H1 (cell line): ENCODE data around the gene TSPAN4. TPM values are rescaled to one million over a fixed set of nuclear protein-coding genes. Genes with fewer than 3 reads are reported as not detected.
A peak's percentile ranks its signal among the peaks of the same experiment; 100 is the strongest.

Experiments used
- CTCF ChIA-PET: fragments of 300-600 bp; sonication (Branson Sonifier 250); formaldehyde crosslinking; loops from one replicate; lab custom pipeline; 2021; ENCODE audit not compliant: partially characterized antibody; lab: Charles Lee
- POLR2A ChIA-PET: fragments of 300-600 bp; sonication (Branson Sonifier 250); formaldehyde crosslinking; loops from one replicate; lab custom pipeline; 2021; ENCODE audit warnings: inconsistent platforms; ENCODE audit not compliant: partially characterized antibody; lab: Charles Lee
- DNase-seq, 2 experiments: peaks; one replicate each; pipeline versions ENCODE4 v3.0.0 to v3.0.0-alpha.2; 2010 to 2022; ENCODE audit warnings: low spot score in 2 of 2, low read depth in 1 of 2, mixed read lengths in 1 of 2
- FAIRE-seq: peaks from 2 replicates; lab custom pipeline; 2011; peaks lifted over from hg19 to GRCh38; lab: Jason Lieb, UNC
- H2AFZ ChIP-seq: 2 replicates; pipeline ENCODE4 v1.8.1; 2012; ENCODE audit warnings: low read length, inconsistent platforms
- H2AK5ac ChIP-seq: 2 replicates; pipeline ENCODE4 v1.6.1; 2013; ENCODE audit warnings: low read depth, low read length
- H2BK120ac ChIP-seq: replicated peaks from 2 replicates; pipeline ENCODE3; 2013; ENCODE audit warnings: low read depth, low read length, inconsistent platforms
- H2BK12ac ChIP-seq: 2 replicates; pipeline ENCODE4 v1.6.1; 2013; ENCODE audit warnings: low read depth, low read length
- H2BK15ac ChIP-seq: 2 replicates; pipeline ENCODE4 v1.6.1; 2013; ENCODE audit warnings: low read length
- H2BK20ac ChIP-seq: 2 replicates; pipeline ENCODE4 v1.6.1; 2013; ENCODE audit warnings: low read length
- H2BK5ac ChIP-seq: 2 replicates; pipeline ENCODE4 v1.6.1; 2013; ENCODE audit warnings: low read depth, low read length
- H3K14ac ChIP-seq: 2 replicates; pipeline ENCODE4 v1.6.1; 2013; ENCODE audit warnings: inconsistent platforms; ENCODE audit not compliant: insufficient read length
- H3K18ac ChIP-seq: 2 replicates; pipeline ENCODE4 v1.6.1; 2013; ENCODE audit warnings: low read length; ENCODE audit errors: extremely low read depth
- H3K23ac ChIP-seq: 2 replicates; pipeline ENCODE4 v1.6.1; 2013; ENCODE audit warnings: inconsistent platforms; ENCODE audit not compliant: insufficient read length
- H3K23me2 ChIP-seq: 2 replicates; pipeline ENCODE4 v1.6.1; 2013; ENCODE audit warnings: low read depth, low read length
- H3K27ac ChIP-seq: 2 replicates; pipeline ENCODE4 v1.6.1; 2011; ENCODE audit warnings: low read depth, low read length, inconsistent platforms
- H3K27me3 ChIP-seq, 4 experiments: replicated peaks in 1 of 4; 1 replicate in 1 of 4; 2 replicates in 3 of 4; pipeline versions ENCODE4 v1.6.1 to v1.8.1; 2011 to 2013; ENCODE audit warnings: low read length in 3 of 4, mild to moderate bottlenecking in 3 of 4, inconsistent platforms in 2 of 4, mixed read lengths in 2 of 4, moderate library complexity in 1 of 4; ENCODE audit not compliant: control insufficient read depth in 3 of 4, insufficient read depth in 3 of 4; ENCODE audit errors: extremely low read depth in 1 of 4
- H3K36me3 ChIP-seq, 4 experiments: 2 replicates each; pipeline versions ENCODE4 v1.6.1 to v1.8.1; 2011 to 2013; ENCODE audit warnings: mild to moderate bottlenecking in 4 of 4, low read length in 3 of 4, moderate library complexity in 2 of 4, control low read depth in 1 of 4, inconsistent platforms in 1 of 4; ENCODE audit not compliant: insufficient read depth in 4 of 4, control insufficient read depth in 2 of 4
- H3K4ac ChIP-seq: replicated peaks from 2 replicates; pipeline ENCODE3; 2013; ENCODE audit warnings: low read length, low read depth, mixed read lengths, inconsistent platforms; ENCODE audit not compliant: insufficient read length
- H3K4me1 ChIP-seq, 4 experiments: replicated peaks in 1 of 4; 1 replicate in 1 of 4; 2 replicates in 3 of 4; pipeline versions ENCODE4 v1.6.1 to v1.8.1; 2011 to 2013; ENCODE audit warnings: low read length in 3 of 4, inconsistent platforms in 2 of 4, mixed read lengths in 1 of 4; ENCODE audit not compliant: insufficient read depth in 4 of 4, control insufficient read depth in 3 of 4
- H3K4me2 ChIP-seq, 2 experiments: 2 replicates each; pipeline versions ENCODE4 v1.6.1 to v1.8.1; 2011 to 2013; ENCODE audit warnings: low read depth in 2 of 2, low read length in 2 of 2, control low read depth in 1 of 2, inconsistent platforms in 1 of 2, mild to moderate bottlenecking in 1 of 2; ENCODE audit not compliant: insufficient read depth in 1 of 2
- H3K4me3 ChIP-seq, 4 experiments: fragments of 200-600, 300-600 bp in 1 of 4; sonication (generic), shearing (Covaris generic), sonication (Bioruptor Twin) in 1 of 4; 2 replicates each; pipeline versions ENCODE4 v1.5.1 to v1.8.1; 2011 to 2016; ENCODE audit warnings: low read length in 4 of 4, low read depth in 3 of 4, control low read depth in 2 of 4, inconsistent platforms in 2 of 4, mild to moderate bottlenecking in 2 of 4, mixed read lengths in 1 of 4, moderate library complexity in 1 of 4; ENCODE audit not compliant: insufficient read depth in 2 of 4; ENCODE audit errors: extremely low read depth in 1 of 4
- H3K56ac ChIP-seq: replicated peaks from 2 replicates; pipeline ENCODE3; 2013; ENCODE audit warnings: low read depth, mild to moderate bottlenecking, mixed read lengths, low read length, inconsistent platforms; ENCODE audit not compliant: insufficient read length
- H3K79me1 ChIP-seq: 2 replicates; pipeline ENCODE4 v1.6.1; 2013; ENCODE audit warnings: low read depth, low read length, control low read depth
- H3K79me2 ChIP-seq, 2 experiments: 2 replicates each; pipeline versions ENCODE4 v1.6.1 to v1.8.1; 2012 to 2013; ENCODE audit warnings: low read length in 2 of 2, mild to moderate bottlenecking in 2 of 2, inconsistent platforms in 1 of 2; ENCODE audit not compliant: insufficient read depth in 2 of 2, control insufficient read depth in 1 of 2
- H3K9ac ChIP-seq, 4 experiments: replicated peaks in 1 of 4; 1 replicate in 1 of 4; 2 replicates in 3 of 4; pipeline versions ENCODE4 v1.6.1 to v1.8.1; 2011 to 2013; ENCODE audit warnings: low read depth in 3 of 4, low read length in 3 of 4, control low read depth in 2 of 4, mild to moderate bottlenecking in 2 of 4, moderate library complexity in 2 of 4, inconsistent platforms in 1 of 4; ENCODE audit errors: extremely low read depth in 1 of 4
- H3K9me3 ChIP-seq, 2 experiments: 2 replicates each; pipeline versions ENCODE4 v1.6.1 to v1.8.1; 2012 to 2013; ENCODE audit warnings: mild to moderate bottlenecking in 2 of 2, moderate library complexity in 2 of 2, control low read depth in 1 of 2, inconsistent platforms in 1 of 2, low read depth in 1 of 2, low read length in 1 of 2, mixed read lengths in 1 of 2; ENCODE audit not compliant: insufficient read depth in 2 of 2
- H4K20me1 ChIP-seq, 2 experiments: replicated peaks in 1 of 2; 2 replicates each; pipeline versions ENCODE3 to v1.8.1; 2011 to 2013; ENCODE audit warnings: inconsistent platforms in 2 of 2, low read length in 2 of 2, mild to moderate bottlenecking in 1 of 2; ENCODE audit not compliant: insufficient read depth in 2 of 2, control insufficient read depth in 1 of 2
- H4K5ac ChIP-seq: 2 replicates; pipeline ENCODE4 v1.6.1; 2013; ENCODE audit warnings: low read length, low read depth, mixed read lengths, inconsistent platforms; ENCODE audit not compliant: insufficient read length
- H4K8ac ChIP-seq: 2 replicates; pipeline ENCODE4 v1.8.0; 2013; ENCODE audit warnings: mild to moderate bottlenecking, moderate library complexity, low read length, inconsistent platforms; ENCODE audit not compliant: insufficient read depth; ENCODE audit errors: extremely low read depth
- H4K91ac ChIP-seq: replicated peaks from 2 replicates; pipeline ENCODE3; 2013; ENCODE audit warnings: low read length, mixed read lengths, inconsistent platforms; ENCODE audit not compliant: insufficient read length
- EGR1 ChIP-seq: IDR thresholded peaks from 2 replicates; pipeline ENCODE4 v1.6.1; 2011; ENCODE audit warnings: low read depth, low read length, borderline replicate concordance
- FOSL1 ChIP-seq: IDR thresholded peaks from 2 replicates; pipeline ENCODE4 v1.6.1; 2011; ENCODE audit warnings: mild to moderate bottlenecking, low read depth, low read length, moderate library complexity; ENCODE audit not compliant: insufficient read depth
- GABPA ChIP-seq: IDR thresholded peaks from 2 replicates; pipeline ENCODE4 v1.6.1; 2011; ENCODE audit warnings: mild to moderate bottlenecking, low read length, moderate library complexity, borderline replicate concordance; ENCODE audit not compliant: insufficient read depth
- HDAC2 ChIP-seq, 2 experiments: fragments of 300-600 bp in 1 of 2; sonication (generic) in 1 of 2; IDR thresholded peaks; 2 replicates each; pipeline ENCODE4 v1.6.1; 2011 to 2012; ENCODE audit warnings: low read depth in 2 of 2, low read length in 2 of 2, mild to moderate bottlenecking in 2 of 2, moderate library complexity in 2 of 2, borderline replicate concordance in 1 of 2, inconsistent platforms in 1 of 2
- RAD21 ChIP-seq, 2 experiments: IDR thresholded peaks in 1 of 2; conservative IDR thresholded peaks in 1 of 2; 2 replicates each; pipeline ENCODE4 v1.6.1; 2011; ENCODE audit warnings: low read depth in 2 of 2, low read length in 2 of 2, improper control_type of control experiment in 1 of 2, inconsistent platforms in 1 of 2, mild to moderate bottlenecking in 1 of 2, moderate library complexity in 1 of 2
- RXRA ChIP-seq: IDR thresholded peaks from 2 replicates; pipeline ENCODE4 v1.6.1; 2011; ENCODE audit warnings: low read depth, mild to moderate bottlenecking, low read length, moderate library complexity; ENCODE audit not compliant: insufficient read depth
- SAP30 ChIP-seq: fragments of 300-600 bp; sonication (generic); IDR thresholded peaks from 2 replicates; pipeline ENCODE4 v1.7.1; 2012; ENCODE audit warnings: low read length, moderate library complexity, mild to moderate bottlenecking, inconsistent platforms; ENCODE audit not compliant: insufficient read depth, insufficient replicate concordance
- TBP ChIP-seq: IDR thresholded peaks from 2 replicates; pipeline ENCODE4 v1.6.1; 2011; ENCODE audit warnings: low read depth, low read length, improper control_type of control experiment
- WGBS, 2 experiments: shearing (Covaris generic) in 1 of 2; methylation state at CpG; one replicate each; pipeline versions ENCODE4 v1.1.6 to v1.1.7; 2013 to 2015; ENCODE audit warnings: low lambda C conversion rate in 2 of 2, mixed read lengths in 2 of 2, inconsistent platforms in 1 of 2, low coverage in 1 of 2, missing lambda C conversion rate in 1 of 2; ENCODE audit not compliant: insufficient replicate concordance in 2 of 2, insufficient coverage in 1 of 2, insufficient read length in 1 of 2; ENCODE audit errors: extremely low coverage in 1 of 2, missing lambda C conversion rate in 1 of 2; 5-methylcytosine and 5-hydroxymethylcytosine counted together
- polyA plus RNA-seq, 7 experiments: library from polyadenylated mRNA; depleted of rRNA in 3 of 7; stranded (reverse) in 5 of 7; unstranded in 2 of 7; fragments of >200 nt in 5 of 7; fragments of 200-250 nt in 2 of 7; gene quantifications; 1 replicate in 5 of 7; 2 replicates in 1 of 7; 4 replicates in 1 of 7; pipeline versions ENCODE4 v1.2.1 to v1.2.3, GENCODE V29; 2011 to 2013; ENCODE audit warnings: missing spikeins in 2 of 7, mixed read lengths in 2 of 7
- total RNA-seq: library from RNA; stranded (reverse); fragmentation: NEBNext Ultra II Directional; extraction: Animal tissue kit (Norgen Biotek cat#: 25700); gene quantifications from 2 replicates; pipeline ENCODE4 v1.2.1, GENCODE V29; 2021

Gene TSPAN4
- total and polyA plus RNA-seq, 2 of the 8 experiments (the other 6 are each of a cell fraction or from before 2014, with no cell fraction given): 74.1 to 145 TPM

DNA sequence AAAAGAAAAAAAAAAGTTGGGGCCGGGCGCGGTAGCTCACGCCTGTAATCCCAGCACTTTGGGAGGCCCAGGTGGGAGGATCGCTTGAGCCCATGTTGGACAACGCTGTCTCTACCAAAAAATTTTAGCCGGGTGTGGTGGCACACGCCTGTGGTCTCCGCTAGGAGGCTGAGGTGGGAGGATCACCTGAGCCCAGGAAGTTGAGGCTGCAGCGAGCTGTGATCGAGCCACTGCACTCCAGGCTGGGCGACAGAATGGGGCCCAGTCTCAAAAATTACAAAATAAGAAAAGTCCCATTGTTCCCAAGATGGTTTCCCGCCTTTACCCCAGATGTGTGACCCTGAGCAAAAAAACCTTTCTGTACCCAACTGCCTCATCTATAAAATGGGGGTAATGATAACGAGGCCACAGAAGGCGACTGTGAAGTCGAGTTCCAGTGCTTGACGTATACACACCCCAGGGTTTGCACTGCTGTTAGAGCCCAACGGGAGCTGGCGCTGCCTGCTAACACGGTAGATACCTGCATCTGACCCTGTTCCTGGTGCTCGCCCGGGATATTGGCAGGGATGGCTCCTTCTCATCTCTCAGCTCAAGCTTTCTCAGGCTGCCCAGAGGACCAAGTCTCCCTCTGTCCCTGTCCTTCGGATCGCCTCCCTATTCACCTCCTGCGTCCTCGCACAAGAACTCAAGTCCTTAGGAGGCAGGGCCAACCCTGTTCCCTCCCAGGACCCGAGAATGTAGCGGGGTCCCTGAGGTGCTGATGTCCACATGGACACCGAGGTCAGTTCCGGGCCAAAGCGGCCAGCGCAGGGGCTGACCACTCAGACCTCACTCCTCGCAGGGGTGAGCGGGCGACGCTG, 34.0 kb upstream of the TSPAN4 start:
- Histone ChIP-seq H3K56ac (peak overlapping the region; percentile 57), H2BK120ac (no peak overlapping the region), H3K36me3 (peaks cover 16 to 29% (median 26%) of the 10 kb centered on the region in 4 experiments), H2BK5ac (peak overlapping the region; percentile 100), H3K9me3 (no peaks in the 10 kb centered on the region), H3K79me2 (peaks cover 7 to 32% of the 10 kb centered on the region in 2 experiments; a peak in 3 of 4 replicates), H3K18ac (peak overlapping the region; percentile 33; the same call in 1 of the 2 replicates), H3K27me3 (no peaks in the 10 kb centered on the region; a peak in 1 of 7 replicates), H2BK15ac (no peak overlapping the region), H3K23ac (no peak overlapping the region), H3K4me2 (peak overlapping the region; percentile 91 to 92), H2AFZ (no peak overlapping the region), H3K4me3 (peak overlapping the region; percentile 66 to 100 (median 90)), H4K91ac (peak overlapping the region; percentile 48), H3K4me1 (peaks cover 4 to 17% (median 7%) of the 10 kb centered on the region in 4 experiments; a peak in 6 of 7 replicates), H4K20me1 (peaks cover 10 to 24% of the 10 kb centered on the region in 2 experiments), H3K27ac (peak overlapping the region; percentile 99), H3K9ac (peak overlapping the region; percentile 73 to 99 (median 93)), H4K8ac (peak overlapping the region; percentile 100; the same call in 1 of the 2 replicates), H3K79me1 (peaks cover 2% of the 10 kb centered on the region; the same call in 1 of the 2 replicates), H3K23me2 (peaks cover 13% of the 10 kb centered on the region; the same call in 1 of the 2 replicates), H4K5ac (peak overlapping the region; percentile 20), H2BK20ac (no peak overlapping the region), H2AK5ac (no peak overlapping the region; the same call in 1 of the 2 replicates), H2BK12ac (peak overlapping the region; percentile 31; the same call in 1 of the 2 replicates), H3K4ac (no peak overlapping the region), H3K14ac (no peak overlapping the region)
- FAIRE-seq: no peak
- DNase-seq: no peak
- 42% methylated on average over 36 of the region's 36 CpGs; no CpG with 5 or more reads in 1 of the 2 experiments for WGBS, 2 experiments
- CTCF ChIA-PET: interaction anchor here (0.6 to 1.6 kb wide), 2 partner anchors 21 to 46 kb away, joined by 3 to 5 read pairs; no protein-coding TSS in a partner anchor
- TF ChIP-seq FOSL1 (no peak), RAD21 (IDR thresholded peaks at IDR 0.05 in 1 of 2, conservative IDR thresholded peaks at IDR 0.05 in 1 of 2; ENCODE audit: low read depth in 2 of 2, low read length in 2 of 2) (no peak), RXRA (no peak), TBP (no peak), GABPA (no peak), EGR1 (no peak), SAP30 (peak; percentile 77), HDAC2 (IDR thresholded peaks at IDR 0.05; ENCODE audit: borderline replicate concordance in 1 of 2, low read depth in 2 of 2, low read length in 2 of 2) (peak in 1 of 2 experiments; percentile 52; a peak in 1 of 4 replicates)
- POLR2A ChIA-PET: interaction anchor here (0.5 to 53.0 kb wide), 18 partner anchors 10 to 514 kb away, joined by 3 to 1917 read pairs (median 4); partner anchors contain the start of genes CD151, CEND1, CRACR2B and GATD1
